Measurements from ENCODE around the gene SMIM20. TPM values are rescaled to one million over a fixed set of nuclear protein-coding genes. Genes with fewer than 3 reads are reported as not detected.

The SMIM20 gene
- total and polyA plus RNA-seq, 9 of the 15 experiments (the other 6 are each of a cell fraction or from before 2014, with no cell fraction given) = 25.1 to 51.0 (median 38.9) TPM

GRCh38 chr4:25919676-25920075 lies 5.7 kb downstream of the SMIM20 start (continued):
- TF ChIP-seq FOXK2 (conservative IDR thresholded peaks at IDR 0.05 in 1 of 2, IDR thresholded peaks at IDR 0.05 in 1 of 2; ENCODE audit: low read depth in 2 of 2) (peak in 1 of 2 experiments; percentile 53; a peak in 1 of 4 replicates), ARID1B (IDR thresholded peaks at IDR 0.05) (peak; percentile 66), GMEB1 (CRISPR knock-in tag; IDR thresholded peaks at IDR 0.05) (no peak), TRIM24 (IDR thresholded peaks at IDR 0.05) (peak in 1 of 2 experiments; percentile 45; a peak in 1 of 4 replicates), MXI1 (IDR thresholded peaks at IDR 0.05; ENCODE audit: low read depth, low read length) (no peak), ATF3 (IDR thresholded peaks at IDR 0.05) (peak; percentile 30; the same call in 1 of the 2 replicates), ATF3 (CRISPR knock-in tag; conservative IDR thresholded peaks at IDR 0.05) (no peak), SMARCA4 (IDR thresholded peaks at IDR 0.05) (peak; percentile 67), MAFG (tag; conservative IDR thresholded peaks at IDR 0.05) (peak; percentile 97), ATF6 (CRISPR knock-in tag; IDR thresholded peaks at IDR 0.05) (no peak), NKRF (IDR thresholded peaks at IDR 0.05; ENCODE audit: borderline replicate concordance) (no peak), PBX2 (CRISPR knock-in tag; IDR thresholded peaks at IDR 0.05; ENCODE audit: low read depth) (no peak), PBX2 (tag; conservative IDR thresholded peaks at IDR 0.05; ENCODE audit: low read depth) (peak; percentile 60), FOSL1 (tag; conservative IDR thresholded peaks at IDR 0.05) (peak; percentile 48; the same call in 1 of the 2 replicates), ZBTB12 (CRISPR knock-in tag; IDR thresholded peaks at IDR 0.05) (no peak), MAFK (IDR thresholded peaks at IDR 0.05; ENCODE audit: low read length) (peak; percentile 82), L3MBTL2 (IDR thresholded peaks at IDR 0.05) (peak; percentile 58; the same call in 1 of the 2 replicates), DPF2 (IDR thresholded peaks at IDR 0.05) (peak; percentile 58; the same call in 1 of the 2 replicates), CTBP1 (IDR thresholded peaks at IDR 0.05; ENCODE audit: borderline replicate concordance) (peak; percentile 31; the same call in 1 of the 2 replicates)
